ENCODE measurements around the gene PRF1.
"Not testable (repeated sequence)": the region's sequence is repeated elsewhere in the genome, so short reads cannot be mapped to it uniquely, and the experiment has no call there.

Gene PRF1

DNA sequence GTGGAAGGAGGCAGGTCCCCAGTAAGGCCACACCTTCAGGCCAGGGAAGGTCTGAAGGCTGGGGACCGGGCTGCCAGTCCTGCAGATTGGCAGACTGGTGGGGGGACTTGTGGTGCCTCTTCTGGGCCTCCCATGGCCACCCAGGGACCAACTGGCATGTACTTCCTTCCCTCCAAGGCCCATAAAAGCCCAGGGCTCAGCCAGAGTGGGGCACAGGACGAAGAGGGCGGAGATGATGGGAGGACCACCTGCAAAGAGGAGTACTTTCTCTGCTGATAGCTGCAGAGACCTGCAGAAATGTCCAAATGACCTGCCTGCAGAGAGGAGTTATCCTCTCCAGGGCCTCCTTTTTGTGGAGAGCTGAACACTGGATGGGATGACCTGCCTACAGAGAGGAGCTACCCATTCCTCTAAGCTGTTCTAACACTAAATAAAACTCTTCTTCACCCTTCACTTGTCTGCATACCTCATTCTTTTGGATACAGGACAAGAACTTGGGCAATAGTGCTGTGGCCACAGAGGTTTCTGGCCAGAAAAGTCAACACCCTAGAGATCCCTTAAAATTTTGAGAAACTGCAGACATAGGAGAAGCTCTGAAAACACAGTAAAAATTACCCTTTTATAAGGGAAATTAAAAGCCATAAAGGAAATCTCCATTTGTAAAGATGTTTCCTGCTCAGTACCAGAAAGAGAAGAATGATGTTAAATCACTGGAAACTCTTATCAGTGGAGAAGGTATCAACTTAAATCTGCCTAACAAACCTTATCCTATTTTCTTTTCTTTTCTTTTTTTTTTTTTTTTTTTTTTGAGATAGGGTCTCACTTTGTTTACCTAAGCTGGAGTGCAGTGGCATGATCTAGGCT, 20.7 kb upstream of the PRF1 start:
- no peak overlapping the region for H3K4me3 Mint-ChIP-seq
- H3K4me1 Mint-ChIP-seq: peaks cover 15% of the 10 kb centered on the region
- peaks cover 8% of the 10 kb centered on the region for H3K36me3 Mint-ChIP-seq
- no peak overlapping the region for H3K27ac Mint-ChIP-seq
- no peak for DNase-seq (ENCODE audit: low spot score in 2 of 2)
- ATAC-seq: no peak
- H3K9me3 Mint-ChIP-seq: peaks cover 6% of the 10 kb centered on the region

GRCh38 chr10:70622541-70622940, 20.0 kb upstream of the PRF1 start:
- H3K9me3 Mint-ChIP-seq: peaks cover 4% of the 10 kb centered on the region
- no peak overlapping the region for H3K4me3 Mint-ChIP-seq
- peaks cover 21% of the 10 kb centered on the region for H3K4me1 Mint-ChIP-seq
- peaks cover 12% of the 10 kb centered on the region for H3K36me3 Mint-ChIP-seq
- no peak overlapping the region for H3K27ac Mint-ChIP-seq
- ATAC-seq (no peak), DNase-seq (ENCODE audit: low spot score in 2 of 2) (no peak)

DNA sequence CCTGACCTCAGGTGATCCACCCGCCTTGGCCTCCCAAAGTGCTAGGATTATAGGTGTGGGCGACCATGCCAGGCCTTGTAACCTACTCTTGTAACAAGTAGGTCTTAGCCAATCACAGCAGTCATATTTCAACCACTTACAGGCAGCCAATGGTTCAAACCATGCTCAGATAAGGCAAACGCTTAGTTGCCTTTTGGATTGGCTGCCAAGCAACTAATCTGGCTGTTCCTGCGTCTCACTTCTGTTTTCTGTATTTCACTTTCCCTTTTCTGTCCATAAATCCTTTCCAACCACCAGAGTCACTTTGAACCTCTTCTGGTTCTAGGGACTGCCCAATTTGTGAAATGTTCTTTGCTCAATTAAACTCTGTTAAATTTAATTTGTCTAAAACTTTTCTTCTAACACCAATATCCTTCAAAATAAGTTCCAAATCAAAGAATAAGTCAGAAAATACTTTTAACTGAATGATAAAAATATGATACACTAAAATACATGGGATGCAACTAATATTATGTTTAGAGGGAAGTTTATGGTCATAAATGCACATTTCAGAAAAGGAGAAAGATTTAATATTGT, 19.1 kb upstream of the PRF1 start:
- Mint-ChIP-seq H3K9me3 (peaks cover 4% of the 10 kb centered on the region), H3K4me1 (peaks cover 31% of the 10 kb centered on the region), H3K4me3 (no peak overlapping the region), H3K27ac (no peak overlapping the region), H3K36me3 (peaks cover 12% of the 10 kb centered on the region)
- ATAC-seq (no peak), DNase-seq (ENCODE audit: low spot score in 2 of 2) (no peak)

DNA sequence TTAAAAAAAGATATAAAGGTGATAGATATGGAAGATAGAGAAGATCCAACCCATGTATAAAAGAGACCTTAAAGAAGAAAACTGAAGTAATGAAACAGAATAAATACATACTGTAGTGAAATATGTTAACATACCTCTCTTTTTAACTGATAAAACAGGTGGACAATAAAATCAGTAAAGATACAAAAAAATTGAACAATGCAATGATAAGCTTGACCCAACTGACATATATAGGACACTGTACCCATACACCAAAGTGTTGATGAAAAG, 17.4 kb upstream of the PRF1 start:
- peak overlapping the region; percentile 94 for H3K27ac Mint-ChIP-seq
- H3K9me3 Mint-ChIP-seq: peaks cover 4% of the 10 kb centered on the region
- H3K4me1 Mint-ChIP-seq: peaks cover 47% of the 10 kb centered on the region
- peaks cover 12% of the 10 kb centered on the region for H3K36me3 Mint-ChIP-seq
- DNase-seq (ENCODE audit: low spot score in 2 of 2): no peak
- no peak overlapping the region for H3K4me3 Mint-ChIP-seq
- no peak for ATAC-seq

GRCh38 chr10:70619271-70620019, 16.9 kb upstream of the PRF1 start:
- Mint-ChIP-seq H3K27ac (peak overlapping the region; percentile 94), H3K4me1 (peaks cover 52% of the 10 kb centered on the region), H3K36me3 (peaks cover 12% of the 10 kb centered on the region), H3K9me3 (peaks cover 4% of the 10 kb centered on the region), H3K4me3 (peak overlapping the region; percentile 65)
- ATAC-seq (no peak), DNase-seq (ENCODE audit: low spot score in 2 of 2) (no peak)

GRCh38 chr10:70618663-70619062, 16.1 kb upstream of the PRF1 start:
- ATAC-seq (no peak), DNase-seq (ENCODE audit: low spot score in 2 of 2) (no peak)
- peak overlapping the region; percentile 94 for H3K27ac Mint-ChIP-seq
- H3K9me3 Mint-ChIP-seq: peaks cover 4% of the 10 kb centered on the region
- peaks cover 12% of the 10 kb centered on the region for H3K36me3 Mint-ChIP-seq
- peaks cover 60% of the 10 kb centered on the region for H3K4me1 Mint-ChIP-seq
- H3K4me3 Mint-ChIP-seq: peak overlapping the region; percentile 65

GRCh38 chr10:70617798-70618568, 15.4 kb upstream of the PRF1 start:
- H3K4me1 Mint-ChIP-seq: peaks cover 67% of the 10 kb centered on the region
- peak overlapping the region; percentile 94 for H3K27ac Mint-ChIP-seq
- H3K36me3 Mint-ChIP-seq: peaks cover 12% of the 10 kb centered on the region
- H3K9me3 Mint-ChIP-seq: peaks cover 4% of the 10 kb centered on the region
- peak; percentile 87 for ATAC-seq
- peak overlapping the region; percentile 65 for H3K4me3 Mint-ChIP-seq
- DNase-seq (ENCODE audit: low spot score in 2 of 2): peak in 1 of 2 donors; percentile 69

DNA sequence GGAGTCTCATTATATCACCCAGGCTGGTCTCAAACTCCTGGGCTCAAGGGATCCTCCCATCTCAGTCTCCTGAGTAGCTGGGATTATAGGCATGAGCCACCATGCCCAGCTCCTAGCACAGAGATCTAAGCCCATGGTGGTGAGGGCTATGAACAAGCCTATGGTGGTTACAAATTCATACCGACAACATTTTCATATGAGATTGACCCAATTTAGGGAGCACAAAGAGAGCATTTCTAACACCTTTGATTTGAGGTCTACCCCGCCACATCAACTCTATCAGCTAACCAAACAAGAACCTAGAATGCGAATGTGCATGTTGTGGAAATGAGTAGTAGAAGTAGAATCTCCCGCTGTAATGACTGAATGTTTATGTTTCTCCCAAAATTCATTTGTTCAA, 14.2 kb upstream of the PRF1 start:
- peaks cover 74% of the 10 kb centered on the region for H3K4me1 Mint-ChIP-seq
- H3K9me3 Mint-ChIP-seq: peaks cover 4% of the 10 kb centered on the region
- peak overlapping the region; percentile 65 for H3K4me3 Mint-ChIP-seq
- ATAC-seq (peak; percentile 90), DNase-seq (ENCODE audit: low spot score in 2 of 2) (no peak)
- peaks cover 12% of the 10 kb centered on the region for H3K36me3 Mint-ChIP-seq
- H3K27ac Mint-ChIP-seq: peak overlapping the region; percentile 94

DNA sequence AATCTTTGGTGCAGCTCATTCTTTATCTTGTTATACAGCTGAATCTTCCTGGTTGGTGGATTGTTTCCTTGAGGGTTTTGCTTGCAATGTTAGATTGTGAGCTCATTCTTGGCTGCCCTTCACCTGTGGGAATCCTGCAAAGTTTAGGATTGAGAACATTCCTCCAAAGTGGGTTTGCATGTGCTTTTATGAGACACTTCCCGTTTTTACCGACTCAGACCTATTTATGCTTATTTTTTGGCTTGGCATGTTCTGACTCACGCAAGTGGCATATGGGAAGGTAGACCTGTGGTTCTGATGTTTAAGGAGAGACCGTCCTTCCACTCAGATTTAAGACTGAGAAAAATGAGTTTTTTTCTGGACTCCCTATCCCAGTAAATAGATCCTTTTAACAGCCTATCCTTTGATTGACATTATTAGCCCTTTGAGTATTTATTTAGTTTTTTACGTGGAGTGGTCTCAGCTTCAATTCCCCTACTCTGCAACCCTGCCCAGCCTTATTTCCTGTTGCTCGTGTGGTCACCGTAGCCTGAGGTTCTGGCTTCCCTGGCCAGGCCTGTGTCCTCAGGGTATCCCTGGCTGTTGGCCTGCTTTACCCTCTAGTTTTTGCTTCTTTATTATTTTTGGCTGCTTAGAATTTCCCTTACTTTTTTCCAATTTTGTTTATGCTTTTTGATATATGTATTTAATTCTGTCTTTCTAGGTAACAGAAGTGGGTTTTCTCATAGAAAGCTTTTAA, 13.4 kb upstream of the PRF1 start:
- Mint-ChIP-seq H3K36me3 (peaks cover 12% of the 10 kb centered on the region), H3K4me1 (peaks cover 77% of the 10 kb centered on the region), H3K9me3 (peaks cover 4% of the 10 kb centered on the region), H3K4me3 (peak overlapping the region; percentile 65), H3K27ac (peak overlapping the region; percentile 94)
- DNase-seq (ENCODE audit: low spot score in 2 of 2): no peak
- no peak for ATAC-seq

GRCh38 chr10:70615211-70615610, 12.7 kb upstream of the PRF1 start:
- Mint-ChIP-seq H3K9me3 (peaks cover 4% of the 10 kb centered on the region), H3K4me3 (peak overlapping the region; percentile 23), H3K27ac (peak overlapping the region; percentile 94), H3K36me3 (peaks cover 12% of the 10 kb centered on the region), H3K4me1 (peaks cover 85% of the 10 kb centered on the region)
- ATAC-seq (no peak), DNase-seq (ENCODE audit: low spot score in 2 of 2) (no peak)

DNA sequence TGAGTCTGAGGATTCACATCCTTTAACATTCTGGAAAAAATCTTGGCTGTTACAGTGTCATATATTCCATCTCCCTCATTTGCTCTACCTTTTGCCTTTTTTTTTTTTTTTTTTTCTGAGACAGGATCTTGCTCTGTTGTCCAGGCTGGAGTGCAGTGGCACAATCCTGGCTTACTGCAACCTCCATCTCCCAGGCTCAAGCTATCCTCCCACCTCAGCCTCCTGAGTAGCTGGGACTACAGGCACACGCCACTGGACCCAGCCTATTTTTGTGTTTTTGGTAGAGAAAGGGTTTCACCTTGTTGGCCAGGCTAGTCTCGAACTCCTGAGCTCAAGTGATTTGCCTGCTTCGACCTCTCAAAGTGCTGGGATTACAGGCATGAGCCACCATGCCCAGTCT, 11.8 kb upstream of the PRF1 start:
- DNase-seq (ENCODE audit: low spot score in 2 of 2); ATAC-seq; H3K9me3 Mint-ChIP-seq: not testable (repeated sequence)
- Mint-ChIP-seq H3K4me1 (peaks cover 90% of the 10 kb centered on the region), H3K36me3 (peaks cover 12% of the 10 kb centered on the region), H3K27ac (peak overlapping the region; percentile 94), H3K4me3 (peak overlapping the region; percentile 23)

GRCh38 chr10:70613941-70614340, 11.4 kb upstream of the PRF1 start:
- ATAC-seq: no peak
- Mint-ChIP-seq H3K4me1 (peaks cover 88% of the 10 kb centered on the region), H3K27ac (peak overlapping the region; percentile 94), H3K36me3 (peaks cover 12% of the 10 kb centered on the region), H3K4me3 (peak overlapping the region; percentile 23), H3K9me3 (no peaks in the 10 kb centered on the region)
- DNase-seq (ENCODE audit: low spot score in 2 of 2): no peak

- peak overlapping the region; percentile 1 for H3K27ac Mint-ChIP-seq
- H3K4me1 Mint-ChIP-seq: peaks cover 67% of the 10 kb centered on the region
- ATAC-seq (no peak), DNase-seq (ENCODE audit: low spot score in 2 of 2) (no peak)
- H3K4me3 Mint-ChIP-seq: no peak overlapping the region
- no peaks in the 10 kb centered on the region for H3K9me3 Mint-ChIP-seq
- H3K36me3 Mint-ChIP-seq: peaks cover 11% of the 10 kb centered on the region
These were observed 5.4 kb upstream of the PRF1 start for GRCh38 chr10:70607936-70608335.

DNA sequence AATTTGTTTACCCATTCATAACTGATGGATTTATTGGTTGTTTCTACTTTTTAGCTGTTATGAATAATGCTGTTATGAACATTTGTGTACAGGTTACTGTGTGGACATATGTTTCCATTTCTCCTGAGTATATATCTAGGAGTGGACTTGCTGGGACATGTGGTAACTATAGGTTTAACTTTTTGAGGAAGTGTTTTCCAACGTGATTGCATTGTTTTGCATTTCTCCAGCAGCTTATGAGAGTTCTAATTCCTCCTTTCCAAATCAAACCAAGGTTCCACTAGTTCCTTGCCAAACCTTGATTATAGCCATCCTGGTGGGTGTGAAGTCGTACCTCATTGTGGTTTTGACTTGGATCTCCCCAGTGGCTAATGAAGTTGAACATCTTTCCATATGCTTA, 2.6 kb upstream of the PRF1 start:
- Mint-ChIP-seq H3K4me3 (peak overlapping the region; percentile 97), H3K9me3 (no peaks in the 10 kb centered on the region), H3K27ac (peak overlapping the region; percentile 97), H3K4me1 (peaks cover 67% of the 10 kb centered on the region), H3K36me3 (peaks cover 38% of the 10 kb centered on the region)
- no peak for DNase-seq (ENCODE audit: low spot score in 2 of 2)
- ATAC-seq: no peak

Measured in stimulated activated effector memory CD8-positive, alpha-beta T cell treated with anti-CD3 and anti-CD28 coated beads, Interleukin-12 subunit alpha, Interleukin-12 subunit beta, amount 100 ng/mL, for 72 hours (primary cell).